Kasumi-1 (cell line): Measurements from ENCODE around the gene SFXN1.
"Not testable (repeated sequence)": the region's sequence is repeated elsewhere in the genome, so short reads cannot be mapped to it uniquely, and the experiment has no call there.

Experiments
- DNase-seq, 2 experiments: peaks; one replicate each; lab custom pipeline; 2025; lab: John Stamatoyannopoulos, UW

The SFXN1 gene

GRCh38 chr5:175478384-175479124, at the start of gene SFXN1:
Gene SFXN1, plus strand, starts transcription at chr5:175478560. Its CDS starts 13,544 bp downstream, at chr5:175492104.
- DNase-seq = peak; percentile 61

GRCh38 chr5:175434800-175435199, 43.6 kb upstream of the SFXN1 start:
- no peak for DNase-seq

GRCh38 chr5:175436359-175436758, 42.0 kb upstream of the SFXN1 start:
- no peak for DNase-seq

- DNase-seq = no peak
Observed at GRCh38 chr5:175438234-175438857, 40.0 kb upstream of the SFXN1 start.

- no peak for DNase-seq
Observed at GRCh38 chr5:175443514-175444059, 34.8 kb upstream of the SFXN1 start.

- no peak for DNase-seq
Observed at GRCh38 chr5:175444060-175444904, 34.1 kb upstream of the SFXN1 start, which contains the start of gene DRD1. Gene DRD1, minus strand, starts transcription at chr5:175444182. Its CDS starts 1,083 bp downstream, at chr5:175443099.

- DNase-seq = no peak
Observed at GRCh38 chr5:175444905-175445456, 33.4 kb upstream of the SFXN1 start.

GRCh38 chr5:175446378-175446777, 32.0 kb upstream of the SFXN1 start:
- DNase-seq = not testable (repeated sequence)

GRCh38 chr5:175447571-175447970, 30.8 kb upstream of the SFXN1 start:
- no peak for DNase-seq

GRCh38 chr5:175448276-175448675, 30.1 kb upstream of the SFXN1 start:
- no peak for DNase-seq

- DNase-seq = no peak
Observed at GRCh38 chr5:175452166-175452565, 26.2 kb upstream of the SFXN1 start.

GRCh38 chr5:175454338-175454737, 24.0 kb upstream of the SFXN1 start:
- not testable (repeated sequence) for DNase-seq

- DNase-seq = no peak
Observed at GRCh38 chr5:175456105-175456742, 22.1 kb upstream of the SFXN1 start.

GRCh38 chr5:175457466-175457865, 20.9 kb upstream of the SFXN1 start:
- DNase-seq = no peak

GRCh38 chr5:175460126-175460525, 18.2 kb upstream of the SFXN1 start:
- peak; percentile 30 to 43 for DNase-seq

GRCh38 chr5:175460552-175460951, 17.8 kb upstream of the SFXN1 start:
- DNase-seq = no peak

GRCh38 chr5:175461370-175461769, 17.0 kb upstream of the SFXN1 start:
- DNase-seq = no peak

- no peak for DNase-seq
Observed at GRCh38 chr5:175463641-175464040, 14.7 kb upstream of the SFXN1 start.

- DNase-seq = peak; percentile 64 to 68
Observed at GRCh38 chr5:175464074-175464941, 14.1 kb upstream of the SFXN1 start.

- no peak for DNase-seq
Observed at GRCh38 chr5:175464942-175465233, 13.5 kb upstream of the SFXN1 start.

GRCh38 chr5:175465282-175465681, 13.1 kb upstream of the SFXN1 start:
- no peak for DNase-seq
